Measurements from ENCODE around the gene UNC119. TPM values are rescaled to one million over a fixed set of nuclear protein-coding genes. Genes with fewer than 3 reads are reported as not detected.

Gene UNC119
- total RNA-seq, 2 experiments from 2014 or later: 43.6 to 44.8 TPM

GRCh38 chr17:28549236-28550132 lies 2.9 kb downstream of the UNC119 start:
- ATAC-seq: peak; percentile 83
- Mint-ChIP-seq H3K4me1 (ENCODE audit: low read depth) (peaks cover 48% of the 10 kb centered on the region), H3K4me3 (peak overlapping the region; percentile 41), H3K27ac (peak overlapping the region; percentile 89), H3K27me3 (no peaks in the 10 kb centered on the region), H3K9me3 (no peaks in the 10 kb centered on the region), H3K36me3 (ENCODE audit: low read depth) (peaks cover 14% of the 10 kb centered on the region)
- CTCF ChIA-PET: interaction anchor here (1.0 to 4.3 kb wide), 19 partner anchors 9 to 790 kb away, joined by 3 to 31 read pairs (median 7); partner anchors contain the start of genes ALDOC, PIGS, POLDIP2 and SLC46A1
- intact Hi-C loops (cut with micrococcal nuclease): no loop called here
- TF ChIP-seq CTCF (IDR thresholded peaks at IDR 0.05): peak; percentile 13
- peak; percentile 85 for DNase-seq
- POLR2A ChIA-PET: interaction anchor here (0.7 to 1.6 kb wide), 7 partner anchors 12 to 161 kb away, joined by 3 to 5 read pairs (median 4); partner anchors contain the start of genes ALDOC, PIGS and SPAG5

- ChIA-PET POLR2A (interaction anchor here (1.0 kb wide), 2 partner anchors 51 to 144 kb away, joined by 3 to 4 read pairs; partner anchors contain the start of gene SPAG5), CTCF (interaction anchor here (0.5 to 4.3 kb wide), 21 partner anchors 8 to 355 kb away, joined by 3 to 31 read pairs (median 7); partner anchors contain the start of genes ALDOC, PIGS, POLDIP2 and SLC46A1)
- Mint-ChIP-seq H3K4me1 (ENCODE audit: low read depth) (peaks cover 48% of the 10 kb centered on the region), H3K36me3 (ENCODE audit: low read depth) (peaks cover 6% of the 10 kb centered on the region), H3K27ac (peak overlapping the region; percentile 89), H3K4me3 (no peak overlapping the region), H3K9me3 (no peaks in the 10 kb centered on the region), H3K27me3 (no peaks in the 10 kb centered on the region)
- DNase-seq: no peak
- intact Hi-C loops (cut with micrococcal nuclease): no loop called here
- peak; percentile 50 for TF ChIP-seq CTCF (IDR thresholded peaks at IDR 0.05)
- no peak for ATAC-seq
These were observed 3.9 kb downstream of the UNC119 start for GRCh38 chr17:28548417-28549130.

- no peaks in the 10 kb centered on the region for H3K9me3 Mint-ChIP-seq
- peaks cover 46% of the 10 kb centered on the region for H3K4me1 Mint-ChIP-seq (ENCODE audit: low read depth)
- peak overlapping the region; percentile 81 for H3K27ac Mint-ChIP-seq
- POLR2A ChIA-PET: interaction anchor here (0.8 to 1.0 kb wide), 3 partner anchors 9 to 143 kb away, joined by 3 to 7 read pairs (median 5); no protein-coding TSS in a partner anchor
- DNase-seq (peak; percentile 82), ATAC-seq (peak; percentile 57)
- CTCF ChIA-PET: interaction anchor here (0.5 to 4.3 kb wide), 21 partner anchors 7 to 356 kb away, joined by 3 to 31 read pairs (median 7); partner anchors contain the start of genes ALDOC, PIGS, POLDIP2 and SLC46A1
- TF ChIP-seq CTCF (IDR thresholded peaks at IDR 0.05): peak; percentile 93
- intact Hi-C loops (cut with micrococcal nuclease): no loop called here
- H3K36me3 Mint-ChIP-seq (ENCODE audit: low read depth): peaks cover 3% of the 10 kb centered on the region
- no peak overlapping the region for H3K4me3 Mint-ChIP-seq
- no peaks in the 10 kb centered on the region for H3K27me3 Mint-ChIP-seq
These were observed 4.6 kb downstream of the UNC119 start for GRCh38 chr17:28547623-28548416.

GRCh38 chr17:28547096-28547622 lies 5.3 kb downstream of the UNC119 start:
- H3K4me3 Mint-ChIP-seq: no peak overlapping the region
- no peak for TF ChIP-seq CTCF (IDR thresholded peaks at IDR 0.05)
- DNase-seq: no peak

More at GRCh38 chr17:28547096-28547622, 5.3 kb downstream of the UNC119 start:
- intact Hi-C loops (cut with micrococcal nuclease): no loop called here
- peak overlapping the region; percentile 72 for H3K27ac Mint-ChIP-seq
- peaks cover 44% of the 10 kb centered on the region for H3K4me1 Mint-ChIP-seq (ENCODE audit: low read depth)
- ChIA-PET CTCF (interaction anchor here (0.7 to 4.3 kb wide), 15 partner anchors 12 to 191 kb away, joined by 3 to 31 read pairs (median 8); partner anchors contain the start of genes ALDOC, PIGS and POLDIP2), POLR2A (interaction anchor here (0.8 to 0.9 kb wide), 2 partner anchors 10 kb away, joined by 5 to 7 read pairs; no protein-coding TSS in a partner anchor)
- H3K9me3 Mint-ChIP-seq: no peaks in the 10 kb centered on the region
- no peak for ATAC-seq
- peaks cover 3% of the 10 kb centered on the region for H3K36me3 Mint-ChIP-seq (ENCODE audit: low read depth)
- no peaks in the 10 kb centered on the region for H3K27me3 Mint-ChIP-seq

Data from activated CD8-positive, alpha-beta T cell treated with anti-CD3 and anti-CD28 coated beads for 36 hours (primary cell).